ENCODE measurements around the gene USP47.

- no peak for TF ChIP-seq CTCF (conservative IDR thresholded peaks at IDR 0.05; ENCODE audit: low read length)
- TF ChIP-seq EZH2phosphoT487 (IDR thresholded peaks at IDR 0.05; ENCODE audit: borderline replicate concordance, low read depth, low read length), result no peak
Observed at GRCh38 chr11:11970556-11970955, 128.8 kb downstream of the USP47 start.
